GM12891 (cell line): Measurements from ENCODE around the gene LZTFL1.

ENCODE experiments used
- PAX5 ChIP-seq: IDR thresholded peaks from 2 replicates; pipeline ENCODE4 v1.6.1; 2011; ENCODE audit warnings: low read length, moderate library complexity, mild to moderate bottlenecking; ENCODE audit not compliant: insufficient read depth, severe bottlenecking
- POLR2A ChIP-seq: IDR thresholded peaks from 2 replicates; pipeline ENCODE4 v1.6.1; 2011; ENCODE audit warnings: low read depth, low read length, control low read depth
- POLR2AphosphoS5 ChIP-seq: IDR thresholded peaks from 2 replicates; pipeline ENCODE4 v1.6.1; 2011; ENCODE audit warnings: low read depth, low read length, control low read depth
- POU2F2 ChIP-seq: IDR thresholded peaks from 2 replicates; pipeline ENCODE4 v1.6.1; 2011; ENCODE audit warnings: low read depth, mild to moderate bottlenecking, control low read depth, low read length, moderate library complexity
- SPI1 ChIP-seq: IDR thresholded peaks from 2 replicates; pipeline ENCODE4 v1.6.1; 2011; ENCODE audit warnings: low read depth, low read length, control low read depth
- TAF1 ChIP-seq: IDR thresholded peaks from 2 replicates; pipeline ENCODE4 v1.6.1; 2011; ENCODE audit warnings: low read depth, low read length, control low read depth

GRCh38 chr3:45785605-45786150 lies 56.2 kb downstream of the LZTFL1 start:
- no peak for TF ChIP-seq POLR2A
- no peak for TF ChIP-seq TAF1
- no peak for TF ChIP-seq POLR2AphosphoS5
- TF ChIP-seq SPI1, result no peak
- TF ChIP-seq PAX5, result no peak
- no peak for TF ChIP-seq POU2F2
